Tibial nerve (tissue), 4 donors: Measurements from ENCODE around the gene ZBTB20. TPM values are rescaled to one million over a fixed set of nuclear protein-coding genes. Genes with fewer than 3 reads are reported as not detected.

Source experiments
- DNase-seq, 2 donors: peaks; one replicate each; pipeline ENCODE4 v3.0.0-alpha.2; 2019; ENCODE audit warnings: low spot score in 2 of 2
- H3K27ac ChIP-seq, 4 donors: fragments of 200-600 bp; sonication (generic) in 3 of 4; one replicate each; pipeline ENCODE4 v1.5.1; 2017 to 2019; ENCODE audit warnings: mild to moderate bottlenecking in 1 of 4
- H3K27me3 ChIP-seq, 2 donors: fragments of 200-600 bp; sonication (generic) in 1 of 2; one replicate each; pipeline versions ENCODE4 v1.5.1 to v1.6.0; 2017 to 2019
- H3K36me3 ChIP-seq, 3 donors: fragments of 200-600 bp; sonication (generic); one replicate each; pipeline ENCODE4 v1.5.1; 2018 to 2019
- H3K4me1 ChIP-seq, 4 donors: fragments of 200-600 bp; sonication (generic) in 3 of 4; one replicate each; pipeline ENCODE4 v1.5.1; 2017 to 2019
- H3K4me3 ChIP-seq, 4 donors: fragments of 200-600 bp; sonication (generic) in 3 of 4; one replicate each; pipeline ENCODE4 v1.5.1; 2017 to 2019; ENCODE audit warnings: mild to moderate bottlenecking in 1 of 4, moderate library complexity in 1 of 4
- H3K9me3 ChIP-seq, 4 donors: fragments of 200-600 bp; sonication (generic) in 3 of 4; one replicate each; pipeline ENCODE4 v1.5.1; 2017 to 2019
- EP300 ChIP-seq, 2 donors: sonication (generic); formaldehyde crosslinking; IDR thresholded peaks; one replicate each; pipeline ENCODE4 v1.6.1; 2017; ENCODE audit warnings: antibody characterized with exemption in 2 of 2, mild to moderate bottlenecking in 1 of 2
- POLR2A ChIP-seq, 2 donors: fragments of 450-650 bp; IDR thresholded peaks; one replicate each; pipeline ENCODE4 v1.6.1; 2017; ENCODE audit warnings: antibody characterized with exemption in 2 of 2, mild to moderate bottlenecking in 2 of 2, moderate library complexity in 2 of 2
- WGBS, 2 donors: methylation state at CpG; one replicate each; pipeline ENCODE4 v1.1.5; 2018; 5-methylcytosine and 5-hydroxymethylcytosine counted together
- total RNA-seq, 4 donors: library from RNA; depleted of rRNA; stranded (reverse); fragments of >200 nt; gene quantifications; one replicate each; pipeline ENCODE4 v1.1.0, GENCODE V29; 2016
- TF ChIP-seq, protein P1 (sequence below), 5 experiments: fragments of 200-600 bp in 3 of 5; fragments of 450-650 bp in 2 of 5; sonication (generic) in 3 of 5; IDR thresholded peaks; one replicate each; pipeline ENCODE4 v1.5.1; 2016 to 2019; ENCODE audit warnings: antibody characterized with exemption in 5 of 5, mild to moderate bottlenecking in 3 of 5, moderate library complexity in 2 of 5

Gene ZBTB20
- total RNA-seq, 4 donors from 2014 or later = 63.3 to 127 (median 102) TPM

DNA sequence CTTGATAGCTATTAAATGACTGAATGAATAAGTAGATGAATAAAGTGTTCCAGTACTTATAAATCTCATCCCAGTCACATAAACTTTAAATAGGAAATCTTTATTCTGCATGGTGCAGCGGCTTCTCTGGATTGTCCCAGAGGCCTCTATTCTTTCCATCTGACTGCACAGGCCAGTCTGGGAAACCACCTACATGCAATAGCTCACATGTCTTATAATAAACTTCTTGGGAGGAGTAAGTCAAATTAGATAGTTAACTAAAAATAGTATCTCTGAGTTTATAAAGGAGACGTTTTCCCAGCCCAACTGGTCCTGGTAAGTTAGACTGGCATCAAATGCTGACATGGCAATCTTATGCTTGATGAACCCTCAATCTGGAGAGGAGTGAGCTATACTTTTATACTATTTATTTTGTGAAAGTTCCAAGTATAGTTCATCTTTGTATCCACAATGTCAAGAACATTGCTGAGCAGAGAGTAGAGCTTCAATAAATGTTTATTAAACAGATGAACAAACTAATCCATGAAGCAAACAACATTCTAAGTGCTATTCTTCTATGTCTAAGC, 435.7 kb downstream of the ZBTB20 start:
- no peak for DNase-seq
- TF ChIP-seq EP300 (IDR thresholded peaks at IDR 0.05) = no peak
- TF ChIP-seq, protein P1, sequence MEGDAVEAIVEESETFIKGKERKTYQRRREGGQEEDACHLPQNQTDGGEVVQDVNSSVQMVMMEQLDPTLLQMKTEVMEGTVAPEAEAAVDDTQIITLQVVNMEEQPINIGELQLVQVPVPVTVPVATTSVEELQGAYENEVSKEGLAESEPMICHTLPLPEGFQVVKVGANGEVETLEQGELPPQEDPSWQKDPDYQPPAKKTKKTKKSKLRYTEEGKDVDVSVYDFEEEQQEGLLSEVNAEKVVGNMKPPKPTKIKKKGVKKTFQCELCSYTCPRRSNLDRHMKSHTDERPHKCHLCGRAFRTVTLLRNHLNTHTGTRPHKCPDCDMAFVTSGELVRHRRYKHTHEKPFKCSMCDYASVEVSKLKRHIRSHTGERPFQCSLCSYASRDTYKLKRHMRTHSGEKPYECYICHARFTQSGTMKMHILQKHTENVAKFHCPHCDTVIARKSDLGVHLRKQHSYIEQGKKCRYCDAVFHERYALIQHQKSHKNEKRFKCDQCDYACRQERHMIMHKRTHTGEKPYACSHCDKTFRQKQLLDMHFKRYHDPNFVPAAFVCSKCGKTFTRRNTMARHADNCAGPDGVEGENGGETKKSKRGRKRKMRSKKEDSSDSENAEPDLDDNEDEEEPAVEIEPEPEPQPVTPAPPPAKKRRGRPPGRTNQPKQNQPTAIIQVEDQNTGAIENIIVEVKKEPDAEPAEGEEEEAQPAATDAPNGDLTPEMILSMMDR (IDR thresholded peaks at IDR 0.05) = no peak
- Histone ChIP-seq H3K27me3 (no peaks in the 10 kb centered on the region), H3K4me1 (peaks cover 0 to 37% (median 0%) of the 10 kb centered on the region in 4 donors), H3K4me3 (no peak overlapping the region), H3K9me3 (no peaks in the 10 kb centered on the region), H3K36me3 (no peaks in the 10 kb centered on the region), H3K27ac (no peak overlapping the region)
- 75 to 81% methylated on average over 2 of the region's 2 CpGs for WGBS, 2 donors

DNA sequence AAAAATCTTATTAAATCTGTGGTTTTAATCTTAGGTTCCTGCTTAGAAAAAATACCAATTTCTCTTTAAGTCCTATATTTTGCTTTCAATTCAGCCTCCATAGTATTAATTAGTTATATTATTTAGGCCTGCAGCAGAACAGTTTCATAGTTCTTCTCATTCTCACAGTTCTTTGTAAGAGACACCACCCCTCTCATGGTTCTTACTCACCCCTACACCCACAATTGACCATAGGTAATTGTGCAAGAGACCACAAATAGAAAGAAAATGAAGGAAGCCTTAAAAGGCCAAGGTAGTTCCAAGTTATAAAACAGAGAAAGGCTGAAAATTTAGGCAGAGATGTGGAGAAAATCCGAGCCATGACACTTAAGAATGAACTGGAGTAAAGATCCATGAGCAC, 438.0 kb downstream of the ZBTB20 start:
- no peak overlapping the region for H3K27ac ChIP-seq
- H3K9me3 ChIP-seq = no peaks in the 10 kb centered on the region
- peaks cover 0 to 39% (median 3%) of the 10 kb centered on the region in 4 donors for H3K4me1 ChIP-seq
- no peaks in the 10 kb centered on the region for H3K27me3 ChIP-seq
- 93 to 100% methylated on average over 1 of the region's 1 CpG for WGBS, 2 donors
- no peaks in the 10 kb centered on the region for H3K36me3 ChIP-seq
- TF ChIP-seq POLR2A (IDR thresholded peaks at IDR 0.05) (no peak), EP300 (IDR thresholded peaks at IDR 0.05) (no peak)
- TF ChIP-seq, protein P1 (IDR thresholded peaks at IDR 0.05) = no peak
- DNase-seq = no peak
- no peak overlapping the region for H3K4me3 ChIP-seq

DNA sequence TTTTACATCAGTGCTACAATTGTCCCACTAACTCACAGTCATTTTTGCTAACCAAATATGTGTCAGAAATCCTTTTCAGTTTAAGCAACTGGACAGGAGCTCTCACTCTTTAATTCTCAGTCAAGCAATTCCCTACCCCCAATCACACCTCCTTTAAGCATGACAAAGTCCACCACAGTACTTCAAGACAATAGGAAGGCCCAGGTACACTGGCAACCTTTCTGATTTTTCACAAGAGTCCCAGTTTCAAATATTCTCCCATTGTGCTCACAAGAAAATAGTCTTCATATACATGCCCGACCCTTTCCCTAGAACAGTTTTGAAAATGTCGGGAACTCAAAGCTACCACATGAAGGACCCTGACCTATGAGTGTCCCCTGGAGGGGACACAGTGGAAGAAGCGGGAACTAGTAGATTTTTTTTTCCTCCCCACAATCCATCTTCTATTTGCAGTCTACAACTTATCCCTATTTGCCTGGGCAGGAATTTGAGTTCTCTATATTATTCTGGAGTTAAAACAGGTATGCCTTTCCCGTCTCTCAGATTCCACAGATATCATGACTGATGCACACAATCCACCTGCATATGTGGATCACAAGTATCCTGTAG, 439.7 kb downstream of the ZBTB20 start:
- H3K27me3 ChIP-seq = no peaks in the 10 kb centered on the region
- H3K27ac ChIP-seq = no peak overlapping the region
- no peak for TF ChIP-seq EP300 (IDR thresholded peaks at IDR 0.05)
- H3K4me1 ChIP-seq = peaks cover 0 to 44% (median 3%) of the 10 kb centered on the region in 4 donors
- H3K4me3 ChIP-seq = no peak overlapping the region
- 80 to 85% methylated on average over 4 of the region's 4 CpGs for WGBS, 2 donors
- no peak for DNase-seq
- H3K9me3 ChIP-seq = no peaks in the 10 kb centered on the region
- no peaks in the 10 kb centered on the region for H3K36me3 ChIP-seq

DNA sequence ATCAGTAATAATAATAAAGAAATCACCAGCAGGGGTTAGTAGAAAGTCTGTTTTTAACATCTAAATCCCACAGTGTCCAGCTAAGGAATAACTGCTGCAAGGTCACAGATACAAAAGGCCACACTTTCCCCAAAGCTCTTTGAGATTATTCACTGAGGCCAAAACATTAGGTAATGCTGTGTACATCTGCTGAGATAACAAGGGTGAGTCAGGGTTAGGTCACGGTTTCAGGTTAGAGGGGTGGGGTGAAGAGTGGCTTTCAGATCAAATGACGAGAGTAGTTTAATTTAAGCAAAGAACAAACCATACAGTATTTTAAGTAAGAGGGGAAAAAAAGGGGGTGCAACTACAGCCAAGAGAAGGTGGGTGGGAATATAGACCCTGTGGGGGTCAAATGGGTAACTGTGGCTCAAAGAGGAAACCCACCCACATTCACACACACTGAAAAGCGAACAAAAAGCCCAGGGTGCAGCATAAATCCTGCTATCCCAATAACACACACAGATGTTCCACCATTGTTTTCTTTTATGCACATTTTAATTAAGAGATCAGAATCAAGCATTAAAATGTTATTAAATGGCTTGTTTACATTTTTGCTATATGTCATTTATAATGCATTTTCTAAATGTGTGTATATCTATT, 440.4 kb downstream of the ZBTB20 start:
- Histone ChIP-seq H3K36me3 (no peaks in the 10 kb centered on the region), H3K4me1 (peaks cover 0 to 44% (median 3%) of the 10 kb centered on the region in 4 donors), H3K9me3 (no peaks in the 10 kb centered on the region), H3K27ac (no peak overlapping the region), H3K27me3 (no peaks in the 10 kb centered on the region), H3K4me3 (no peak overlapping the region)
- no peak for TF ChIP-seq POLR2A (IDR thresholded peaks at IDR 0.05)
- TF ChIP-seq, protein P1 (IDR thresholded peaks at IDR 0.05) = no peak
- peak in 1 of 2 donors; percentile 22 for TF ChIP-seq EP300 (IDR thresholded peaks at IDR 0.05)
- no peak for DNase-seq
- 78% methylated on average over 3 of the region's 3 CpGs for WGBS, 2 donors

DNA sequence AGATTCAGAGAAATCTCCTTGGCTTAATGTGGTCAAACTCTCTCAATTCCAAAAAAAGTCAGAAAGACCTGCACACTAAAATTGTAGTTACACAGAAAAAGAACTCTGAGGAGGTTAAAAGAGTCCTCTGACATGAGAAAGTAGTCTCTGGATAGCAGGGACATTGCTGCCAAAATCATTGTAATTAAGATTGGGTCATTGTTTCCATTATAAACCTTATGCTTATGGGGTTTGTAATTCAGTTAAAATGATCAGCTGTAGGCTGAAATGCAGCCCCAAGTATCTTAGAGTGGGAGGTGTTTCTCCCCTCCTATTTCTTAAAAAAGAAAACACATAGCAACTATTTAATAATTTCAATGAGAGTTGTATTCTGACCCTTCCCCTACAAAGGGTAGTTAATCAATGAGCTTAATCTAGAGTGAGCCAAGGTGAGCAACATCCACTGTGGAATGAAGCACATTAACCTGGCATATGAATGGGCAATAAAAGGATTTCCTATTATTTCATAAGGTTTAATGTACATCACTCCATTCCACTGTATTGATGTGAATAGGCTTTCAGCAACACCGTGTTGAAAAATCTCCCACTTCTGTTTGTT, 446.4 kb downstream of the ZBTB20 start:
- Histone ChIP-seq H3K4me1 (peaks cover 0 to 46% (median 6%) of the 10 kb centered on the region in 4 donors), H3K9me3 (no peaks in the 10 kb centered on the region), H3K27me3 (no peaks in the 10 kb centered on the region), H3K4me3 (no peak overlapping the region), H3K36me3 (no peaks in the 10 kb centered on the region), H3K27ac (no peak overlapping the region)
- no peak for DNase-seq
- 39 to 57% methylated on average over 1 of the region's 1 CpG for WGBS, 2 donors
- TF ChIP-seq EP300 (IDR thresholded peaks at IDR 0.05) (no peak), POLR2A (IDR thresholded peaks at IDR 0.05) (no peak)
- TF ChIP-seq, protein P1 (IDR thresholded peaks at IDR 0.05) = no peak
